Measurements from ENCODE around the gene ZNF552. TPM values are rescaled to one million over a fixed set of nuclear protein-coding genes. Genes with fewer than 3 reads are reported as not detected.

Gene ZNF552
- total and polyA plus RNA-seq, 2 of the 13 experiments (the other 11 are each of a cell fraction or from before 2014, with no cell fraction given), result 8.1 to 16.6 TPM

DNA sequence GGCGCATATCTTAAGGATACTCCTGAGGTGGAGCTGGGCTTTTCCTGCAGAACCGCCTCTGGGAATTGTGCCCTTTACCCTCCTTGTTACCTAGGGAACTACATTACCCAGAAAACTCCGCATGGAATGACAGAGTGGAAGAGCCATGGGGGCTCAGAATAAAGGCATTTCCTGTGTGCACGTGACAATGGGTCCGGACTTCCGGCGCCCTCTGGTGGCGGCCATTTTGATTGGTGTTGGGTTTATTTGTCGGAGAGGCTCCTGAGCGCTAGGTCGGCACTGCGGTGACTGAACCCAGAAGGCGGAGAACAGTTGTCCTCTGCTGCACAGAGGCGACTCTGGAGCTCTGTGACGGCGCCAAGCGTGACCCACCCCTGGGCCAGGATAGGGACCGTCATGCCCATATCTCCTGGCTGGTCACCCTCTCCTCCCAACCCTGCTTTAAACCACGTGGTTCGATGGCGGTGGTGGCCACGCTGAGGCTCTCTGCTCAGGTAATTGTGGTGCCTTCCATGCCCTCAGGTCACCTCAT is 15.4 kb upstream of the ZNF552 start, which contains the start of gene ZNF587B (continued):
- TF ChIP-seq XRCC5 (optimal IDR thresholded peaks at IDR 0.05; ENCODE audit: low read length) (no peak), ZNF253 (CRISPR knock-in tag; IDR thresholded peaks at IDR 0.05; ENCODE audit: borderline replicate concordance) (no peak), ZNF572 (CRISPR knock-in tag; IDR thresholded peaks at IDR 0.05) (no peak), ZNF883 (CRISPR knock-in tag; IDR thresholded peaks at IDR 0.05; ENCODE audit: not compliant biosample characterization) (no peak), ZNF460 (CRISPR knock-in tag; IDR thresholded peaks at IDR 0.05; ENCODE audit: borderline replicate concordance) (no peak), PPARG (CRISPR knock-in tag; conservative IDR thresholded peaks at IDR 0.05) (peak; percentile 84), ZNF496 (CRISPR knock-in tag; IDR thresholded peaks at IDR 0.05; ENCODE audit: insufficient replicate concordance) (no peak), THAP11 (CRISPR knock-in tag; IDR thresholded peaks at IDR 0.05) (peak; percentile 94)
- TF ChIP-seq, protein P1, sequence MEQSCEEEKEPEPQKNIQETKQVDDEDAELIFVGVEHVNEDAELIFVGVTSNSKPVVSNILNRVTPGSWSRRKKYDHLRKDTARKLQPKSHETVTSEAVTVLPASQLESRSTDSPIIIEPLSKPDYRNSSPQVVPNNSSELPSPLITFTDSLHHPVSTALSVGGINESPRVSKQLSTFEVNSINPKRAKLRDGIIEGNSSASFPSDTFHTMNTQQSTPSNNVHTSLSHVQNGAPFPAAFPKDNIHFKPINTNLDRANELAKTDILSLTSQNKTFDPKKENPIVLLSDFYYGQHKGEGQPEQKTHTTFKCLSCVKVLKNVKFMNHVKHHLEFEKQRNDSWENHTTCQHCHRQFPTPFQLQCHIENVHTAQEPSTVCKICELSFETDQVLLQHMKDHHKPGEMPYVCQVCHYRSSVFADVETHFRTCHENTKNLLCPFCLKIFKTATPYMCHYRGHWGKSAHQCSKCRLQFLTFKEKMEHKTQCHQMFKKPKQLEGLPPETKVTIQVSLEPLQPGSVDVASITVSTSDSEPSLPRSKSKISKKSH (CRISPR knock-in tag; IDR thresholded peaks at IDR 0.05; ENCODE audit: borderline replicate concordance), result peak; percentile 64; the same call in 1 of the 2 replicates

DNA sequence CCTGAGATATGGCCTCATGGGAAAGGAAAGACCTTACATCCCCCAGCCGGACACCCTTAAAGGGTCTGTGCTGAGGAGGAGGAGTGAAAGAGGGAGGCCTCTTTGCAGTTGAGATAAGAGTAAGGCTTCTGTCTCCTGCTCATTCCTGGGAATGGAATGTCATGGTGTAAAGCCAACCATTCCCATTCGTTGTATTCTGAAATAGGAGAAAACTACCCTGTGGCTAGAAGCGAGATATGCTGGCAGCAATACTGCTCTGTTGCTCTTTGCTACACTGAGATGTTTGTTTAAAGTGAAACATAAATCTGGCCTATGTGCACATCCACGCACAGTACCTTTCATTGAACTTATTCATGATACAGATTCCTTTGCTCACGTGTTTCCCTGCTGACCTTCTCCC is 14.6 kb upstream of the ZNF552 start:
- WGBS (ENCODE audit: low lambda C conversion rate), result 29% methylated on average over 5 of the region's 5 CpGs
- Histone ChIP-seq H3K4me2 (ENCODE audit: low read depth, low read length) (peak overlapping the region; percentile 48), H3K4me3 (replicated peaks in 1 of 3; ENCODE audit: insufficient read depth in 1 of 3, low read depth in 2 of 3, low read length in 3 of 3) (no peak overlapping the region), H2AFZ (ENCODE audit: low read length) (no peak overlapping the region), H3K4me1 (ENCODE audit: insufficient read depth, low read length) (peaks cover 42% of the 10 kb centered on the region), H3K27ac (ENCODE audit: extremely low read length, insufficient read depth, low read length) (peak overlapping the region; percentile 66), H3K9me3 (ENCODE audit: low read length) (no peaks in the 10 kb centered on the region), H3K79me2 (ENCODE audit: insufficient read depth, low read length) (peaks cover 58% of the 10 kb centered on the region), H3K27me3 (ENCODE audit: control insufficient read depth in 1 of 2, insufficient read depth in 2 of 2, low read length in 2 of 2) (no peaks in the 10 kb centered on the region), H4K20me1 (ENCODE audit: insufficient read depth, low read length) (peaks cover 6% of the 10 kb centered on the region; the same call in 1 of the 2 replicates), H3K9ac (ENCODE audit: insufficient read depth, low read depth, low read length) (no peak overlapping the region), H3K36me3 (replicated peaks in 1 of 2; ENCODE audit: control insufficient read depth in 1 of 2, insufficient read depth in 2 of 2, low read length in 2 of 2) (peaks cover 2 to 14% of the 10 kb centered on the region in 2 experiments; a peak in 2 of 5 replicates)
- peak; percentile 59 for DNase-seq (ENCODE audit: low spot score)
- FAIRE-seq, result peak; percentile 61
- in situ Hi-C loops (cut with HindIII; ENCODE audit: extremely low pct_ligation_motif_present, low pct_unique_long_range_greater_than_20kb), result no loop called here
- ATAC-seq, result peak; percentile 47
- ChIA-PET POLR2A (interaction anchor here (1.2 to 1.5 kb wide), 3 partner anchors 10 to 82 kb away, joined by 3 to 6 read pairs (median 5); partner anchors contain the start of gene ZNF776), CTCF (ENCODE audit: low intra/inter-chr PET ratio, low total read pairs) (no interaction called here)
- no TSS peak for BruUV-seq (replicated peaks)
- intact Hi-C loops (cut with micrococcal nuclease; ENCODE audit: unreplicated experiment), result loop anchor here (10.0 kb wide), 1 partner anchor 325 kb away; the partner anchor contains the start of gene ZNF329
- TF ChIP-seq, protein P2, sequence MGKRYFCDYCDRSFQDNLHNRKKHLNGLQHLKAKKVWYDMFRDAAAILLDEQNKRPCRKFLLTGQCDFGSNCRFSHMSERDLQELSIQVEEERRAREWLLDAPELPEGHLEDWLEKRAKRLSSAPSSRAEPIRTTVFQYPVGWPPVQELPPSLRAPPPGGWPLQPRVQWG (CRISPR knock-in tag; IDR thresholded peaks at IDR 0.05; ENCODE audit: borderline replicate concordance, low read depth), result no peak
- TF ChIP-seq, protein P3, sequence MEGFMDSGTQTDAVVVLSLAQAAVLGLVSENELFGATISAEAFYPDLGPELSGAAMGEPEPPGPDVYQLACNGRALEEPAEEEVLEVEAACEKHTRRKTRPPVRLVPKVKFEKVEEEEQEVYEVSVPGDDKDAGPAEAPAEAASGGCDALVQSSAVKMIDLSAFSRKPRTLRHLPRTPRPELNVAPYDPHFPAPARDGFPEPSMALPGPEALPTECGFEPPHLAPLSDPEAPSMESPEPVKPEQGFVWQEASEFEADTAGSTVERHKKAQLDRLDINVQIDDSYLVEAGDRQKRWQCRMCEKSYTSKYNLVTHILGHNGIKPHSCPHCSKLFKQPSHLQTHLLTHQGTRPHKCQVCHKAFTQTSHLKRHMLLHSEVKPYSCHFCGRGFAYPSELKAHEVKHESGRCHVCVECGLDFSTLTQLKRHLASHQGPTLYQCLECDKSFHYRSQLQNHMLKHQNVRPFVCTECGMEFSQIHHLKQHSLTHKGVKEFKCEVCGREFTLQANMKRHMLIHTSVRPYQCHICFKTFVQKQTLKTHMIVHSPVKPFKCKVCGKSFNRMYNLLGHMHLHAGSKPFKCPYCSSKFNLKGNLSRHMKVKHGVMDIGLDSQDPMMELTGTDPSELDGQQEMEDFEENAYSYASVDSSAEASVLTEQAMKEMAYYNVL (CRISPR knock-in tag; IDR thresholded peaks at IDR 0.05; ENCODE audit: borderline replicate concordance), result no peak
- TF ChIP-seq ZNF17 (CRISPR knock-in tag; IDR thresholded peaks at IDR 0.05) (no peak), SALL1 (CRISPR knock-in tag; IDR thresholded peaks at IDR 0.05) (peak; percentile 12; the same call in 1 of the 2 replicates), SAP130 (CRISPR knock-in tag; IDR thresholded peaks at IDR 0.05; ENCODE audit: low read depth) (0 out of 2 replicates have a peak, but pooled peaks have one; percentile 4), DR1 (CRISPR knock-in tag; IDR thresholded peaks at IDR 0.05) (no peak), ARNTL (CRISPR knock-in tag; IDR thresholded peaks at IDR 0.05) (0 out of 2 replicates have a peak, but pooled peaks have one; percentile 27)
- TF ChIP-seq, protein P4, sequence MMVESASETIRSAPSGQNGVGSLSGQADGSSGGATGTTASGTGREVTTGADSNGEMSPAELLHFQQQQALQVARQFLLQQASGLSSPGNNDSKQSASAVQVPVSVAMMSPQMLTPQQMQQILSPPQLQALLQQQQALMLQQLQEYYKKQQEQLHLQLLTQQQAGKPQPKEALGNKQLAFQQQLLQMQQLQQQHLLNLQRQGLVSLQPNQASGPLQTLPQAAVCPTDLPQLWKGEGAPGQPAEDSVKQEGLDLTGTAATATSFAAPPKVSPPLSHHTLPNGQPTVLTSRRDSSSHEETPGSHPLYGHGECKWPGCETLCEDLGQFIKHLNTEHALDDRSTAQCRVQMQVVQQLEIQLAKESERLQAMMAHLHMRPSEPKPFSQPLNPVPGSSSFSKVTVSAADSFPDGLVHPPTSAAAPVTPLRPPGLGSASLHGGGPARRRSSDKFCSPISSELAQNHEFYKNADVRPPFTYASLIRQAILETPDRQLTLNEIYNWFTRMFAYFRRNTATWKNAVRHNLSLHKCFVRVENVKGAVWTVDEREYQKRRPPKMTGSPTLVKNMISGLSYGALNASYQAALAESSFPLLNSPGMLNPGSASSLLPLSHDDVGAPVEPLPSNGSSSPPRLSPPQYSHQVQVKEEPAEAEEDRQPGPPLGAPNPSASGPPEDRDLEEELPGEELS (CRISPR knock-in tag; IDR thresholded peaks at IDR 0.05), result no peak
